CD4-positive, alpha-beta memory T cell (primary cell): ENCODE data around the gene FANCE. TPM values are rescaled to one million over a fixed set of nuclear protein-coding genes. Genes with fewer than 3 reads are reported as not detected.
A peak's percentile ranks its signal among the peaks of the same experiment; 100 is the strongest.

ENCODE experiments used
- CTCF ChIA-PET: fragments of 350-600 bp; sonication (Branson Sonifier 250); formaldehyde crosslinking; loops from one replicate; lab custom pipeline; 2021; ENCODE audit warnings: inconsistent platforms; ENCODE audit not compliant: partially characterized antibody; lab: Charles Lee
- POLR2A ChIA-PET: fragments of 350-600 bp; sonication (Branson Sonifier 250); formaldehyde crosslinking; loops from one replicate; lab custom pipeline; 2021; ENCODE audit not compliant: partially characterized antibody; lab: Charles Lee
- DNase-seq, 5 donors: peaks; one replicate each; pipeline versions ENCODE4 v3.0.0 to v3.0.0-alpha.2; 2020 to 2022; ENCODE audit warnings: mixed read lengths in 1 of 5
- H3K27ac ChIP-seq: one replicate; pipeline ENCODE4 v1.7.0; 2013; ENCODE audit warnings: low read depth, low read length
- H3K27me3 ChIP-seq: 2 replicates; pipeline ENCODE4 v1.7.0; 2013; ENCODE audit warnings: mild to moderate bottlenecking, low read length, moderate library complexity; ENCODE audit not compliant: insufficient read depth
- H3K36me3 ChIP-seq: 2 replicates; pipeline ENCODE4 v1.7.0; 2013; ENCODE audit warnings: mild to moderate bottlenecking, low read length, moderate library complexity; ENCODE audit not compliant: insufficient read depth
- H3K4me1 ChIP-seq: 2 replicates; pipeline ENCODE4 v1.7.0; 2013; ENCODE audit warnings: mild to moderate bottlenecking, low read length, moderate library complexity; ENCODE audit not compliant: insufficient read depth
- H3K4me3 ChIP-seq, 2 donors: one replicate each; pipeline ENCODE4 v1.7.0; 2013; ENCODE audit warnings: low read length in 2 of 2, mild to moderate bottlenecking in 1 of 2
- H3K9me3 ChIP-seq, 2 donors: one replicate each; pipeline ENCODE4 v1.7.0; 2013; ENCODE audit warnings: low read length in 2 of 2, control low read depth in 1 of 2; ENCODE audit not compliant: control insufficient read depth in 1 of 2
- H3K27ac Mint-ChIP-seq, 7 donors: one replicate each; pipeline ENCODE4 v1.8.0; 2020 to 2021; ENCODE audit warnings: mixed read lengths in 7 of 7, mild to moderate bottlenecking in 6 of 7, inconsistent platforms in 3 of 7, moderate library complexity in 3 of 7
- H3K27me3 Mint-ChIP-seq, 2 donors: one replicate each; pipeline ENCODE4 v1.8.0; 2020 to 2021; ENCODE audit warnings: mixed read lengths in 2 of 2
- H3K36me3 Mint-ChIP-seq, 2 donors: one replicate each; pipeline ENCODE4 v1.8.0; 2020 to 2021; ENCODE audit warnings: mixed read lengths in 2 of 2, inconsistent platforms in 1 of 2, mild to moderate bottlenecking in 1 of 2
- H3K4me1 Mint-ChIP-seq, 4 donors: one replicate each; pipeline ENCODE4 v1.8.0; 2020 to 2021; ENCODE audit warnings: mixed read lengths in 4 of 4, mild to moderate bottlenecking in 1 of 4
- H3K4me3 Mint-ChIP-seq, 8 donors: one replicate each; pipeline ENCODE4 v1.8.0; 2020 to 2021; ENCODE audit warnings: mixed read lengths in 8 of 8, mild to moderate bottlenecking in 7 of 8, moderate library complexity in 6 of 8, inconsistent platforms in 3 of 8
- H3K9me3 Mint-ChIP-seq, 8 donors: one replicate each; pipeline ENCODE4 v1.8.0; 2020 to 2021; ENCODE audit warnings: mixed read lengths in 8 of 8, mild to moderate bottlenecking in 5 of 8, inconsistent platforms in 3 of 8, moderate library complexity in 1 of 8
- intact Hi-C: fragments of 100-400 bp; cut with micrococcal nuclease; formaldehyde crosslinking; loops from one replicate; pipeline ENCODE4 v1.15.1; 2023
- polyA plus RNA-seq, 2 donors: library from polyadenylated mRNA; unstranded; fragments of 300-500 nt; fragmentation: Illumina TruSeq; gene quantifications; one replicate each; pipeline ENCODE4 v1.2.3, GENCODE V29; 2021
- total RNA-seq, 2 experiments: library from RNA; stranded (reverse); gene quantifications; one replicate each; pipeline ENCODE4 v1.2.3, GENCODE V29; 2021

FANCE gene
- total and polyA plus RNA-seq, 4 experiments from 2014 or later = 5.4 to 9.0 (median 7.9) TPM

GRCh38 chr6:35441205-35441604, 10.9 kb upstream of the FANCE start:
- POLR2A ChIA-PET = no interaction called here
- Histone ChIP-seq H3K27me3 (no peaks in the 10 kb centered on the region), H3K9me3 (no peaks in the 10 kb centered on the region), H3K27ac (no peak overlapping the region), H3K36me3 (no peaks in the 10 kb centered on the region), H3K4me3 (no peak overlapping the region), H3K4me1 (peaks cover 6% of the 10 kb centered on the region)
- intact Hi-C loops = no loop called here
- Mint-ChIP-seq H3K4me3 (no peak overlapping the region), H3K27me3 (no peaks in the 10 kb centered on the region), H3K27ac (no peak overlapping the region), H3K4me1 (peaks cover 2 to 13% (median 5%) of the 10 kb centered on the region in 4 donors), H3K9me3 (no peaks in the 10 kb centered on the region), H3K36me3 (no peaks in the 10 kb centered on the region)
- DNase-seq = no peak
- CTCF ChIA-PET = interaction anchor here (1.0 to 11.9 kb wide), 2 partner anchors 22 to 96 kb away, joined by 3 to 243 read pairs; partner anchors contain the start of gene PPARD

GRCh38 chr6:35441642-35442041, 10.5 kb upstream of the FANCE start:
- no peak for DNase-seq
- Mint-ChIP-seq H3K36me3 (no peaks in the 10 kb centered on the region), H3K4me1 (peaks cover 2 to 17% (median 5%) of the 10 kb centered on the region in 4 donors), H3K9me3 (no peaks in the 10 kb centered on the region), H3K27me3 (no peaks in the 10 kb centered on the region), H3K4me3 (no peak overlapping the region), H3K27ac (no peak overlapping the region)
- H3K27ac ChIP-seq = no peak overlapping the region
- intact Hi-C loops = no loop called here
- no peaks in the 10 kb centered on the region for H3K27me3 ChIP-seq
- no peaks in the 10 kb centered on the region for H3K36me3 ChIP-seq
- CTCF ChIA-PET = interaction anchor here (0.6 to 11.9 kb wide), 2 partner anchors 96 to 328 kb away, joined by 3 to 243 read pairs; partner anchors contain the start of gene PPARD
- H3K4me1 ChIP-seq = peaks cover 6% of the 10 kb centered on the region
- no peaks in the 10 kb centered on the region for H3K9me3 ChIP-seq
- no peak overlapping the region for H3K4me3 ChIP-seq
- POLR2A ChIA-PET = no interaction called here

- no peaks in the 10 kb centered on the region for H3K9me3 ChIP-seq
- intact Hi-C loops = no loop called here
- no peaks in the 10 kb centered on the region for H3K27me3 Mint-ChIP-seq
- no peak overlapping the region for H3K4me3 Mint-ChIP-seq
- H3K36me3 ChIP-seq = no peaks in the 10 kb centered on the region
- H3K4me1 ChIP-seq = peaks cover 6% of the 10 kb centered on the region
- peaks cover 2 to 17% (median 5%) of the 10 kb centered on the region in 4 donors for H3K4me1 Mint-ChIP-seq
- no peaks in the 10 kb centered on the region for H3K36me3 Mint-ChIP-seq
- H3K27me3 ChIP-seq = no peaks in the 10 kb centered on the region
- DNase-seq = no peak
- no peaks in the 10 kb centered on the region for H3K9me3 Mint-ChIP-seq
- no peak overlapping the region for H3K27ac Mint-ChIP-seq
- no peak overlapping the region for H3K4me3 ChIP-seq
- no peak overlapping the region for H3K27ac ChIP-seq
- ChIA-PET CTCF (interaction anchor here (0.9 to 11.9 kb wide), 4 partner anchors 24 to 145 kb away, joined by 3 to 243 read pairs (median 8); partner anchors contain the start of genes DEF6 and PPARD), POLR2A (no interaction called here)
Measured at GRCh38 chr6:35442693-35443092, 9.4 kb upstream of the FANCE start.

GRCh38 chr6:35443341-35444030, 8.7 kb upstream of the FANCE start:
- H3K27ac ChIP-seq = no peak overlapping the region
- Mint-ChIP-seq H3K27ac (peak overlapping the region in 2 of 7 donors; percentile 30 to 78), H3K36me3 (no peaks in the 10 kb centered on the region), H3K4me1 (peaks cover 2 to 17% (median 5%) of the 10 kb centered on the region in 4 donors), H3K4me3 (no peak overlapping the region), H3K9me3 (no peaks in the 10 kb centered on the region), H3K27me3 (no peaks in the 10 kb centered on the region)
- H3K27me3 ChIP-seq = no peaks in the 10 kb centered on the region
- no peaks in the 10 kb centered on the region for H3K36me3 ChIP-seq
- intact Hi-C loops = no loop called here
- H3K4me1 ChIP-seq = peaks cover 6% of the 10 kb centered on the region
- CTCF ChIA-PET = interaction anchor here (0.9 to 11.9 kb wide), 6 partner anchors 24 to 146 kb away, joined by 3 to 243 read pairs (median 4); partner anchors contain the start of genes DEF6, PPARD and RPL10A
- POLR2A ChIA-PET = no interaction called here
- H3K4me3 ChIP-seq = no peak overlapping the region
- no peak for DNase-seq
- H3K9me3 ChIP-seq = no peaks in the 10 kb centered on the region

- H3K4me1 ChIP-seq = peaks cover 15% of the 10 kb centered on the region
- DNase-seq = peak in 1 of 5 donors; percentile 14
- no peak overlapping the region for H3K27ac ChIP-seq
- POLR2A ChIA-PET = no interaction called here
- Mint-ChIP-seq H3K27me3 (no peaks in the 10 kb centered on the region), H3K4me1 (peaks cover 4 to 27% (median 15%) of the 10 kb centered on the region in 4 donors), H3K36me3 (no peaks in the 10 kb centered on the region), H3K9me3 (no peaks in the 10 kb centered on the region), H3K27ac (peak overlapping the region in 4 of 7 donors; percentile 35 to 57 (median 42)), H3K4me3 (no peak overlapping the region)
- H3K4me3 ChIP-seq = no peak overlapping the region
- CTCF ChIA-PET = interaction anchor here (3.2 to 11.9 kb wide), 5 partner anchors 27 to 150 kb away, joined by 12 to 243 read pairs (median 90); partner anchors contain the start of genes DEF6 and PPARD
- intact Hi-C loops = no loop called here
- H3K9me3 ChIP-seq = no peaks in the 10 kb centered on the region
- H3K27me3 ChIP-seq = no peaks in the 10 kb centered on the region
- H3K36me3 ChIP-seq = no peaks in the 10 kb centered on the region
Measured at GRCh38 chr6:35445691-35446090, 6.4 kb upstream of the FANCE start.

GRCh38 chr6:35448191-35448590, 3.9 kb upstream of the FANCE start:
- intact Hi-C loops = no loop called here
- peaks cover 0 to 2% of the 10 kb centered on the region in 2 donors for H3K36me3 Mint-ChIP-seq
- H3K4me3 ChIP-seq = no peak overlapping the region
- H3K4me3 Mint-ChIP-seq = no peak overlapping the region
- peaks cover 18 to 44% (median 30%) of the 10 kb centered on the region in 4 donors for H3K4me1 Mint-ChIP-seq
- no peaks in the 10 kb centered on the region for H3K9me3 Mint-ChIP-seq
- no peaks in the 10 kb centered on the region for H3K27me3 Mint-ChIP-seq
- peaks cover 30% of the 10 kb centered on the region for H3K4me1 ChIP-seq
- no peak overlapping the region for H3K27ac ChIP-seq
- peak overlapping the region in 1 of 7 donors; percentile 32 for H3K27ac Mint-ChIP-seq
- ChIA-PET POLR2A (interaction anchor here (0.8 to 7.5 kb wide), 4 partner anchors 20 to 151 kb away, joined by 3 to 107 read pairs (median 22); partner anchors contain the start of genes DEF6 and RPL10A), CTCF (interaction anchor here (1.0 to 11.9 kb wide), 13 partner anchors 8 to 152 kb away, joined by 3 to 243 read pairs (median 9); partner anchors contain the start of genes DEF6, PPARD and RPL10A)
- H3K27me3 ChIP-seq = no peaks in the 10 kb centered on the region
- no peaks in the 10 kb centered on the region for H3K36me3 ChIP-seq
- DNase-seq = no peak
- no peaks in the 10 kb centered on the region for H3K9me3 ChIP-seq
